HepG2 (cell line): ENCODE measurements around the gene LAPTM4A. TPM values are rescaled to one million over a fixed set of nuclear protein-coding genes. Genes with fewer than 3 reads are reported as not detected.
A peak's percentile ranks its signal among the peaks of the same experiment; 100 is the strongest.

Experiments
- CBX1 ChIP-seq: IDR thresholded peaks from one replicate; pipeline ENCODE4 v1.6.1; 2016; ENCODE audit warnings: antibody characterized with exemption, low read depth
- DRAP1 ChIP-seq: IDR thresholded peaks from 2 replicates; pipeline ENCODE4 v1.6.1; 2016; ENCODE audit warnings: missing genetic modification reagents, missing compliant biosample characterization
- MLXIP ChIP-seq: sonication (generic); formaldehyde crosslinking; IDR thresholded peaks from 2 replicates; pipeline ENCODE4 v1.9.0; 2021; ENCODE audit warnings: missing genetic modification reagents, borderline replicate concordance
- PPARG ChIP-seq: conservative IDR thresholded peaks from 2 replicates; pipeline ENCODE4 v1.6.1; 2016; ENCODE audit warnings: missing biosample characterization, missing genetic modification reagents
- RAD51 ChIP-seq: fragments of 450-650 bp; IDR thresholded peaks from 2 replicates; pipeline ENCODE4 v1.6.1; 2016; ENCODE audit warnings: borderline replicate concordance
- RXRB ChIP-seq: IDR thresholded peaks from 2 replicates; pipeline ENCODE4 v1.6.1; 2016; ENCODE audit warnings: borderline replicate concordance, missing genetic modification reagents, missing compliant biosample characterization
- SNAPC5 ChIP-seq: sonication (generic); formaldehyde crosslinking; IDR thresholded peaks from 2 replicates; pipeline ENCODE4 v1.8.1; 2023; ENCODE audit warnings: mild to moderate bottlenecking, missing genetic modification reagents, borderline replicate concordance
- THAP9 ChIP-seq: sonication (generic); formaldehyde crosslinking; IDR thresholded peaks from 2 replicates; pipeline ENCODE4; 2020; ENCODE audit warnings: missing genetic modification reagents, mild to moderate bottlenecking, borderline replicate concordance
- TIGD3 ChIP-seq: sonication (generic); formaldehyde crosslinking; IDR thresholded peaks from 2 replicates; pipeline ENCODE4 v1.5.1; 2020; ENCODE audit warnings: mild to moderate bottlenecking, missing genetic modification reagents, borderline replicate concordance
- ZBTB4 ChIP-seq: sonication (generic); formaldehyde crosslinking; IDR thresholded peaks from 2 replicates; pipeline ENCODE4 v1.4.0; 2020; ENCODE audit warnings: missing genetic modification reagents, mild to moderate bottlenecking, borderline replicate concordance
- ZBTB42 ChIP-seq: sonication (generic); formaldehyde crosslinking; IDR thresholded peaks from 2 replicates; pipeline ENCODE4 v1.5.0; 2020; ENCODE audit warnings: mild to moderate bottlenecking, missing genetic modification reagents
- ZNF205 ChIP-seq: IDR thresholded peaks from 2 replicates; pipeline ENCODE4 v1.6.1; 2018; ENCODE audit warnings: missing biosample characterization, missing genetic modification reagents
- ZNF264 ChIP-seq: sonication (generic); formaldehyde crosslinking; IDR thresholded peaks from 2 replicates; pipeline ENCODE4 v1.4.0; 2020; ENCODE audit warnings: missing genetic modification reagents
- ZNF331 ChIP-seq: sonication (generic); formaldehyde crosslinking; IDR thresholded peaks from 2 replicates; pipeline ENCODE4 v1.4.0; 2020; ENCODE audit warnings: missing genetic modification reagents
- ZNF430 ChIP-seq: sonication (generic); formaldehyde crosslinking; IDR thresholded peaks from 2 replicates; pipeline ENCODE4 v1.9.0; 2021; ENCODE audit warnings: mild to moderate bottlenecking, missing genetic modification reagents
- ZNF879 ChIP-seq: sonication (generic); formaldehyde crosslinking; IDR thresholded peaks from 2 replicates; pipeline ENCODE4 v1.8.1; 2023; ENCODE audit warnings: missing genetic modification reagents
- ZNF883 ChIP-seq: sonication (generic); formaldehyde crosslinking; IDR thresholded peaks from 2 replicates; pipeline ENCODE4 v1.5.1; 2020; ENCODE audit warnings: mild to moderate bottlenecking, missing genetic modification reagents; ENCODE audit errors: not compliant biosample characterization
- polyA plus RNA-seq, 8 experiments: library from polyadenylated mRNA; depleted of rRNA in 3 of 8; stranded (reverse) in 7 of 8; unstranded in 1 of 8; fragments of >200 nt; fragmentation: Illumina TruSeq in 4 of 8; extraction: Trizol in 4 of 8; gene quantifications; 2 replicates each; pipeline versions ENCODE4 v1.2.1 to v1.2.3, GENCODE V29; 2011 to 2016; ENCODE audit warnings: low read depth in 4 of 8, missing spikeins in 1 of 8, mixed read lengths in 1 of 8; ENCODE audit not compliant: insufficient read depth in 1 of 8
- total RNA-seq, 5 experiments: library from RNA; depleted of rRNA; stranded (reverse); fragments of >200 nt; fragmentation: Illumina TruSeq; extraction: Trizol; gene quantifications; 2 replicates each; pipeline ENCODE4 v1.2.3, GENCODE V29; 2016; ENCODE audit warnings: low read depth in 1 of 5

LAPTM4A gene
- total and polyA plus RNA-seq, 2 of the 13 experiments (the other 11 are each of a cell fraction or from before 2014, with no cell fraction given): 116 to 558 TPM

GRCh38 chr2:20050646-20051531 lies 539 bp downstream of the LAPTM4A start (continued):
- 0 out of 2 replicates have a peak, but pooled peaks have one; percentile 14 for TF ChIP-seq SNAPC5 (CRISPR knock-in tag)
- no peak for TF ChIP-seq ZBTB4
- TF ChIP-seq MLXIP (CRISPR knock-in tag): no peak
- TF ChIP-seq ZNF879: no peak; the same call in 1 of the 2 replicates
- no peak for TF ChIP-seq CBX1
- no peak for TF ChIP-seq ZNF264 (CRISPR knock-in tag)
- 0 out of 2 replicates have a peak, but pooled peaks have one; percentile 29 for TF ChIP-seq ZNF205 (CRISPR knock-in tag)
- peak; percentile 72 for TF ChIP-seq ZNF331 (CRISPR knock-in tag)
- peak; percentile 47; the same call in 1 of the 2 replicates for TF ChIP-seq DRAP1 (CRISPR knock-in tag)
- no peak for TF ChIP-seq RAD51
- TF ChIP-seq PPARG: 0 out of 2 replicates have a peak, but pooled peaks have one; percentile 28
- TF ChIP-seq THAP9 (CRISPR knock-in tag): no peak
- 0 out of 2 replicates have a peak, but pooled peaks have one; percentile 44 for TF ChIP-seq ZNF430
- TF ChIP-seq ZBTB42 (CRISPR knock-in tag): peak; percentile 46
- no peak for TF ChIP-seq TIGD3 (CRISPR knock-in tag)
- no peak for TF ChIP-seq ZNF883 (CRISPR knock-in tag)
- TF ChIP-seq RXRB (CRISPR knock-in tag): peak; percentile 38; the same call in 1 of the 2 replicates
